ENCODE measurements around the gene LYG2. TPM values are rescaled to one million over a fixed set of nuclear protein-coding genes. Genes with fewer than 3 reads are reported as not detected.
"Not testable (repeated sequence)": the region's sequence is repeated elsewhere in the genome, so short reads cannot be mapped to it uniquely, and the experiment has no call there.

LYG2 gene
- total RNA-seq (2014; rRNA removed; shearing (Covaris generic)): not detected in 2 replicates

GRCh38 chr2:99255491-99256318 is at the start of gene LYG2:
TSS of gene LYG2 (minus strand) at chr2:99255666. CDS start at chr2:99254260, 1,406 bp downstream.
- no peak for DNase-seq (ENCODE audit: low spot score)

- not testable (repeated sequence) for DNase-seq (ENCODE audit: low spot score)
These were observed 45.6 kb upstream of the LYG2 start, which contains the start of gene LYG1 for GRCh38 chr2:99301097-99301496. TSS of gene LYG1 (minus strand) at chr2:99301197. CDS start at chr2:99295670, 5,527 bp downstream.

- DNase-seq (ENCODE audit: low spot score): no peak
These were observed 44.1 kb upstream of the LYG2 start for GRCh38 chr2:99299580-99299979.

GRCh38 chr2:99297994-99298393 is 42.5 kb upstream of the LYG2 start:
- no peak for DNase-seq (ENCODE audit: low spot score)

- no peak for DNase-seq (ENCODE audit: low spot score)
These were observed 30.1 kb upstream of the LYG2 start for GRCh38 chr2:99285526-99285925.

- no peak for DNase-seq (ENCODE audit: low spot score)
These were observed 24.7 kb upstream of the LYG2 start for GRCh38 chr2:99279969-99280695.

GRCh38 chr2:99278793-99279291 is 23.4 kb upstream of the LYG2 start:
- peak; percentile 36 for DNase-seq (ENCODE audit: low spot score)

- DNase-seq (ENCODE audit: low spot score): not testable (repeated sequence)
These were observed 22.8 kb upstream of the LYG2 start for GRCh38 chr2:99278195-99278765.

- DNase-seq (ENCODE audit: low spot score): no peak
These were observed 20.4 kb upstream of the LYG2 start for GRCh38 chr2:99275882-99276281.

- DNase-seq (ENCODE audit: low spot score): no peak
These were observed 5.8 kb upstream of the LYG2 start for GRCh38 chr2:99261242-99261641.

- DNase-seq (ENCODE audit: low spot score): no peak
These were observed 4.7 kb upstream of the LYG2 start for GRCh38 chr2:99260184-99260583.

GRCh38 chr2:99259465-99259864 is 4.0 kb upstream of the LYG2 start:
- no peak for DNase-seq (ENCODE audit: low spot score)

- DNase-seq (ENCODE audit: low spot score): no peak
These were observed 1.2 kb upstream of the LYG2 start for GRCh38 chr2:99256677-99257076.

- no peak for DNase-seq (ENCODE audit: low spot score)
These were observed 5.5 kb downstream of the LYG2 start for GRCh38 chr2:99249951-99250350.

- no peak for DNase-seq (ENCODE audit: low spot score)
These were observed 13.3 kb downstream of the LYG2 start for GRCh38 chr2:99242151-99242550.

GRCh38 chr2:99240431-99240830 is 15.0 kb downstream of the LYG2 start:
- no peak for DNase-seq (ENCODE audit: low spot score)

GRCh38 chr2:99238599-99238998 is 16.9 kb downstream of the LYG2 start:
- DNase-seq (ENCODE audit: low spot score): no peak

- not testable (repeated sequence) for DNase-seq (ENCODE audit: low spot score)
These were observed 22.3 kb downstream of the LYG2 start for GRCh38 chr2:99233177-99233576.

- DNase-seq (ENCODE audit: low spot score): no peak
These were observed 37.5 kb downstream of the LYG2 start for GRCh38 chr2:99217929-99218501.

- DNase-seq (ENCODE audit: low spot score): no peak
These were observed 39.4 kb downstream of the LYG2 start for GRCh38 chr2:99216096-99216495.

- no peak for DNase-seq (ENCODE audit: low spot score)
These were observed 50.0 kb downstream of the LYG2 start for GRCh38 chr2:99205491-99205890.
